Tibial nerve (tissue), 4 donors: ENCODE data around the gene WWC1.

Experiments
- EP300 ChIP-seq, 2 donors: sonication (generic); formaldehyde crosslinking; IDR thresholded peaks; one replicate each; pipeline ENCODE4 v1.6.1; 2017; ENCODE audit warnings: antibody characterized with exemption in 2 of 2, mild to moderate bottlenecking in 1 of 2
- POLR2A ChIP-seq, 2 donors: fragments of 450-650 bp; IDR thresholded peaks; one replicate each; pipeline ENCODE4 v1.6.1; 2017; ENCODE audit warnings: antibody characterized with exemption in 2 of 2, mild to moderate bottlenecking in 2 of 2, moderate library complexity in 2 of 2
- TF ChIP-seq, protein P1 (sequence below), 5 experiments: fragments of 200-600 bp in 3 of 5; fragments of 450-650 bp in 2 of 5; sonication (generic) in 3 of 5; IDR thresholded peaks; one replicate each; pipeline ENCODE4 v1.5.1; 2016 to 2019; ENCODE audit warnings: antibody characterized with exemption in 5 of 5, mild to moderate bottlenecking in 3 of 5, moderate library complexity in 2 of 5

DNA sequence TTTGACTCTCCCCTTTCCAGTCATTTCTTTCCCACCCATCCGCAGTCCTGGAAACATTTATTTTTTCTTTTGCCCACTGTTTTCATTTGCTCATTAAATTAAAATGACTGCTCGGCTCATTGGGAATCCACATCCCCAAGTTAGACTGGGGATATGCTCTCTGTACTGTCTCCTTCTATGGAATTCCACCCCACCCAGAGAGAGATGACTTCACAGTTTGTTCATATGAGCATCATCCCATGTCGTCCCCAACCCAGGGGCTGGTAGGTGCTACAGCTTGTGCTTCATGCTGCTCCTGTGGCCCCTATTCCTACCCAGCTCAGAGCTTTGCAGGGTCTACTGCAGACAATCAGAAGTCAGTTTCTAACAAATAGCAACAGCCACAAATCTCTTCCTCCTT, 178.4 kb downstream of the WWC1 start:
- TF ChIP-seq, protein P1, sequence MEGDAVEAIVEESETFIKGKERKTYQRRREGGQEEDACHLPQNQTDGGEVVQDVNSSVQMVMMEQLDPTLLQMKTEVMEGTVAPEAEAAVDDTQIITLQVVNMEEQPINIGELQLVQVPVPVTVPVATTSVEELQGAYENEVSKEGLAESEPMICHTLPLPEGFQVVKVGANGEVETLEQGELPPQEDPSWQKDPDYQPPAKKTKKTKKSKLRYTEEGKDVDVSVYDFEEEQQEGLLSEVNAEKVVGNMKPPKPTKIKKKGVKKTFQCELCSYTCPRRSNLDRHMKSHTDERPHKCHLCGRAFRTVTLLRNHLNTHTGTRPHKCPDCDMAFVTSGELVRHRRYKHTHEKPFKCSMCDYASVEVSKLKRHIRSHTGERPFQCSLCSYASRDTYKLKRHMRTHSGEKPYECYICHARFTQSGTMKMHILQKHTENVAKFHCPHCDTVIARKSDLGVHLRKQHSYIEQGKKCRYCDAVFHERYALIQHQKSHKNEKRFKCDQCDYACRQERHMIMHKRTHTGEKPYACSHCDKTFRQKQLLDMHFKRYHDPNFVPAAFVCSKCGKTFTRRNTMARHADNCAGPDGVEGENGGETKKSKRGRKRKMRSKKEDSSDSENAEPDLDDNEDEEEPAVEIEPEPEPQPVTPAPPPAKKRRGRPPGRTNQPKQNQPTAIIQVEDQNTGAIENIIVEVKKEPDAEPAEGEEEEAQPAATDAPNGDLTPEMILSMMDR (IDR thresholded peaks at IDR 0.05) = no peak
- TF ChIP-seq POLR2A (IDR thresholded peaks at IDR 0.05) (no peak), EP300 (IDR thresholded peaks at IDR 0.05) (no peak)
